ENCODE results near the gene PER1.

PER1 gene

GRCh38 chr17:8133399-8133798 lies 18.8 kb downstream of the PER1 start:
- CTCF ChIA-PET: interaction anchor here (0.7 to 4.2 kb wide), 7 partner anchors 9 to 73 kb away, joined by 3 to 25 read pairs (median 3); partner anchors contain the start of genes ALOXE3 and HES7
- POLR2A ChIA-PET: interaction anchor here (1.6 kb wide), 1 partner anchor 21 kb away, joined by 4 read pairs; no protein-coding TSS in a partner anchor
- H3K4me3 ChIP-seq (ENCODE audit: low read depth, low read length): no peak overlapping the region
- DNase-seq (ENCODE audit: low read depth, low spot score): no peak
- TF ChIP-seq CTCF (IDR thresholded peaks at IDR 0.05; ENCODE audit: insufficient read depth, low read length, missing control alignments): no peak

- no peak for TF ChIP-seq CTCF (IDR thresholded peaks at IDR 0.05; ENCODE audit: insufficient read depth, low read length, missing control alignments)
- ChIA-PET CTCF (interaction anchor here (0.6 to 4.2 kb wide), 5 partner anchors 10 to 71 kb away, joined by 3 to 25 read pairs (median 3); no protein-coding TSS in a partner anchor), POLR2A (no interaction called here)
- no peak for DNase-seq (ENCODE audit: low read depth, low spot score)
- H3K4me3 ChIP-seq (ENCODE audit: low read depth, low read length): no peak overlapping the region
Observed at GRCh38 chr17:8131844-8132441, 20.3 kb downstream of the PER1 start.

- H3K4me3 ChIP-seq (ENCODE audit: low read depth, low read length): no peak overlapping the region
- no peak for TF ChIP-seq CTCF (IDR thresholded peaks at IDR 0.05; ENCODE audit: insufficient read depth, low read length, missing control alignments)
- no peak for DNase-seq (ENCODE audit: low read depth, low spot score)
- ChIA-PET POLR2A (no interaction called here), CTCF (interaction anchor here (0.5 to 4.2 kb wide), 3 partner anchors 9 to 35 kb away, joined by 3 to 49 read pairs (median 3); no protein-coding TSS in a partner anchor)
Observed at GRCh38 chr17:8128125-8128784, 23.9 kb downstream of the PER1 start.

- no peak for DNase-seq (ENCODE audit: low read depth, low spot score)
- ChIA-PET CTCF (interaction anchor here (0.9 to 4.2 kb wide), 9 partner anchors 8 to 174 kb away, joined by 3 to 49 read pairs (median 4); partner anchors contain the start of gene ALOXE3), POLR2A (no interaction called here)
- H3K4me3 ChIP-seq (ENCODE audit: low read depth, low read length): peak overlapping the region; percentile 77
- TF ChIP-seq CTCF (IDR thresholded peaks at IDR 0.05; ENCODE audit: insufficient read depth, low read length, missing control alignments): no peak
Observed at GRCh38 chr17:8126491-8127066, 25.6 kb downstream of the PER1 start.

- H3K4me3 ChIP-seq (ENCODE audit: low read depth, low read length): peak overlapping the region; percentile 77
- no peak for DNase-seq (ENCODE audit: low read depth, low spot score)
- POLR2A ChIA-PET: no interaction called here
- CTCF ChIA-PET: interaction anchor here (0.9 to 4.2 kb wide), 6 partner anchors 9 to 174 kb away, joined by 3 to 49 read pairs (median 4); no protein-coding TSS in a partner anchor
- TF ChIP-seq CTCF (IDR thresholded peaks at IDR 0.05; ENCODE audit: insufficient read depth, low read length, missing control alignments): no peak
Observed at GRCh38 chr17:8125947-8126490, 26.2 kb downstream of the PER1 start.

All from AG04449 (cell line).